T-cell (primary cell): ENCODE measurements around the gene NKAIN4. TPM values are rescaled to one million over a fixed set of nuclear protein-coding genes. Genes with fewer than 3 reads are reported as not detected.

Experiments used
- ATAC-seq, 4 experiments: fragments of 200-7000 bp in 3 of 4; fragments of 150-1000 bp in 1 of 4; cut with Tn5 transposase; replicated peaks in 1 of 4; 1 replicate in 3 of 4; 2 replicates in 1 of 4; pipeline ENCODE4 v1.10.0; 2021; ENCODE audit warnings: moderate library complexity in 3 of 4, mild to moderate bottlenecking in 2 of 4, moderate number of reproducible peaks in 1 of 4
- CTCF ChIA-PET, 2 donors: fragments of 300-600 bp; sonication (Branson Sonifier 250); formaldehyde crosslinking; loops; one replicate each; lab custom pipeline; 2022; ENCODE audit warnings: antibody characterized with exemption in 2 of 2; lab: Charles Lee
- POLR2A ChIA-PET, 2 donors: fragments of 300-600 bp; sonication (Branson Sonifier 250); formaldehyde crosslinking; loops; one replicate each; lab custom pipeline; 2022; ENCODE audit warnings: antibody characterized with exemption in 2 of 2; lab: Charles Lee
- DNase-seq, 35 experiments: peaks; one replicate each; pipeline versions ENCODE4 v3.0.0 to v3.0.0-alpha.2; 2013 to 2023
- H3K27ac ChIP-seq: one replicate; pipeline ENCODE4 v1.5.1; 2013; ENCODE audit warnings: low read length
- H3K27me3 ChIP-seq, 2 experiments: replicated peaks in 1 of 2; 1 replicate in 1 of 2; 2 replicates in 1 of 2; pipeline versions ENCODE4 v1.6.1 to v1.7.0; 2013; ENCODE audit warnings: low read length in 1 of 2, mixed read lengths in 1 of 2; ENCODE audit not compliant: control insufficient read depth in 2 of 2, insufficient read depth in 2 of 2; ENCODE audit errors: extremely low read depth in 1 of 2
- H3K36me3 ChIP-seq, 2 donors: 1 replicate in 1 of 2; 2 replicates in 1 of 2; pipeline versions ENCODE4 v1.6.1 to v1.7.0; 2013; ENCODE audit warnings: low read length in 1 of 2; ENCODE audit not compliant: control insufficient read depth in 2 of 2, insufficient read depth in 1 of 2; ENCODE audit errors: extremely low read depth in 1 of 2
- H3K4me1 ChIP-seq, 2 experiments: 1 replicate in 1 of 2; 2 replicates in 1 of 2; pipeline versions ENCODE4 v1.6.1 to v1.7.0; 2013; ENCODE audit warnings: low read length in 2 of 2, mixed read lengths in 1 of 2; ENCODE audit not compliant: insufficient read depth in 2 of 2, control insufficient read depth in 1 of 2; ENCODE audit errors: extremely low read depth in 1 of 2
- H3K4me3 ChIP-seq, 2 donors: 1 replicate in 1 of 2; 2 replicates in 1 of 2; pipeline versions ENCODE4 v1.5.1 to v1.7.0; 2013; ENCODE audit warnings: mild to moderate bottlenecking in 2 of 2, low read length in 1 of 2, moderate library complexity in 1 of 2; ENCODE audit not compliant: control insufficient read depth in 1 of 2; ENCODE audit errors: extremely low read depth in 1 of 2
- H3K9me3 ChIP-seq: 2 replicates; pipeline ENCODE4 v1.7.0; 2013
- H3K27ac Mint-ChIP-seq, 2 donors: one replicate each; pipeline ENCODE4 v1.8.0; 2020 to 2021; ENCODE audit warnings: mild to moderate bottlenecking in 2 of 2, mixed read lengths in 2 of 2
- H3K27me3 Mint-ChIP-seq, 2 donors: one replicate each; pipeline ENCODE4 v1.8.0; 2021 to 2022; ENCODE audit warnings: mixed read lengths in 2 of 2
- H3K36me3 Mint-ChIP-seq: one replicate; pipeline ENCODE4 v1.8.0; 2021; ENCODE audit warnings: mixed read lengths
- H3K4me1 Mint-ChIP-seq, 3 donors: one replicate each; pipeline ENCODE4 v1.8.0; 2020 to 2022; ENCODE audit warnings: mixed read lengths in 3 of 3, mild to moderate bottlenecking in 1 of 3
- H3K4me3 Mint-ChIP-seq, 3 donors: one replicate each; pipeline ENCODE4 v1.8.0; 2020 to 2022; ENCODE audit warnings: mild to moderate bottlenecking in 3 of 3, mixed read lengths in 3 of 3, moderate library complexity in 3 of 3
- H3K9me3 Mint-ChIP-seq, 3 donors: one replicate each; pipeline ENCODE4 v1.8.0; 2020 to 2022; ENCODE audit warnings: mixed read lengths in 3 of 3
- WGBS: methylation state at CpG from one replicate; pipeline ENCODE4 v1.1.5; 2013; ENCODE audit warnings: missing lambda C conversion rate; ENCODE audit not compliant: insufficient coverage; 5-methylcytosine and 5-hydroxymethylcytosine counted together
- total RNA-seq, 35 experiments: library from RNA in 6 of 35; stranded (reverse) in 6 of 35; fragments of 120-200 nt in 1 of 35; gene quantifications; one replicate each; pipeline versions ENCODE4 v1.2.1 to v1.2.4 and lab custom pipeline; 2013 to 2026

NKAIN4 gene
- total RNA-seq, 5 donors from 2014 or later (not counting 1 experiment from before 2014, with no cell fraction given): not detected

- Histone ChIP-seq H3K36me3 (peaks cover 16 to 25% of the 10 kb centered on the region in 2 donors), H3K4me1 (peaks cover 0 to 18% of the 10 kb centered on the region in 2 experiments), H3K27me3 (peaks cover 0 to 21% of the 10 kb centered on the region in 2 experiments), H3K27ac (no peak overlapping the region), H3K4me3 (no peak overlapping the region), H3K9me3 (no peaks in the 10 kb centered on the region)
- no peak for DNase-seq
- Mint-ChIP-seq H3K27me3 (no peaks in the 10 kb centered on the region), H3K9me3 (no peaks in the 10 kb centered on the region), H3K4me1 (peaks cover 0 to 2% (median 0%) of the 10 kb centered on the region in 3 donors), H3K27ac (no peak overlapping the region), H3K4me3 (no peak overlapping the region), H3K36me3 (peaks cover 6% of the 10 kb centered on the region)
- POLR2A ChIA-PET: no interaction called here
- CTCF ChIA-PET: interaction anchor here in 1 of 2 donors (0.6 kb wide), 1 partner anchor 78 kb away, joined by 3 read pairs; no protein-coding TSS in a partner anchor
- WGBS: 93% methylated on average over 17 of the region's 25 CpGs
- no peak for ATAC-seq
Measured at GRCh38 chr20:63289311-63290135, 35.3 kb upstream of the NKAIN4 start.

DNA sequence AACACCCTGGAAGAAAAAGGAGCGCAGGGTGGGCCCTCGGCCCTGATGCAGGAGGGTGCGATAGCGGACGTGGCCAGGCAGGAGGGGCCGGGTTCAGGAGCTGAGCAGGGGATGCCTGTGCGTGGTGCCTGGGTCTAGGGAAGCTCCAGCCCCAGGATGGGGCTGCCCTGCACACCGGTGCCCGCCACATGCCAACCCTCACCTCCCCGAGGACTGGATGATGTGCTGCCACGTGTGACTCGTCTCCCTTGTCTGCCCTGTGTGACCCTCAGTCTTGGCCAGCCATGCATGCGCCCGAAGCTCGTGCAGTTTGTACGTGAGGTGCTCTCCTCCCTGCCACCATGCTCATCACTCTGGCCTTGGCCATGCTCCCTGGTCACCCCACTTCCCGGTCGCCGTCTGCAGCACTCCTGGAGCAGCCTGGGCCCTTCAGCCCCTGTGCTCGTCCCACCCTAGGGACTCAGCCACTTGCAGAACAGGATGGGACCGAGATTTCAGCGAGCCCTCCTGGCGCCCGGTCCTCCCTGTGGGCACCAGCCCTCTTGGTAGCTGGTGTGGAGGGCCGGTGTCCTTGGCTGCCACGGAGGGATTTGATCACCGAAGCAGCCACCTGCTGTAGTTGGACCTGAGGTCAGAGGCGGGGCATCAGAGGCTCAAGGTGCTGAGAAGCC is 34.5 kb upstream of the NKAIN4 start:
- H3K4me1 Mint-ChIP-seq: peaks cover 3 to 5% (median 4%) of the 10 kb centered on the region in 3 donors
- Histone ChIP-seq H3K4me3 (no peak overlapping the region), H3K36me3 (peaks cover 16 to 27% of the 10 kb centered on the region in 2 donors), H3K27me3 (peaks cover 0 to 14% of the 10 kb centered on the region in 2 experiments), H3K9me3 (no peaks in the 10 kb centered on the region), H3K27ac (no peak overlapping the region), H3K4me1 (peaks cover 0 to 22% of the 10 kb centered on the region in 2 experiments)
- WGBS: 89% methylated on average over 23 of the region's 28 CpGs
- no peak overlapping the region for H3K4me3 Mint-ChIP-seq
- CTCF ChIA-PET: interaction anchor here in 1 of 2 donors (0.6 kb wide), 1 partner anchor 79 kb away, joined by 3 read pairs; no protein-coding TSS in a partner anchor
- H3K36me3 Mint-ChIP-seq: peaks cover 8% of the 10 kb centered on the region
- no peak overlapping the region for H3K27ac Mint-ChIP-seq
- POLR2A ChIA-PET: no interaction called here
- no peaks in the 10 kb centered on the region for H3K9me3 Mint-ChIP-seq
- ATAC-seq (no peak), DNase-seq (no peak)
- no peaks in the 10 kb centered on the region for H3K27me3 Mint-ChIP-seq

DNA sequence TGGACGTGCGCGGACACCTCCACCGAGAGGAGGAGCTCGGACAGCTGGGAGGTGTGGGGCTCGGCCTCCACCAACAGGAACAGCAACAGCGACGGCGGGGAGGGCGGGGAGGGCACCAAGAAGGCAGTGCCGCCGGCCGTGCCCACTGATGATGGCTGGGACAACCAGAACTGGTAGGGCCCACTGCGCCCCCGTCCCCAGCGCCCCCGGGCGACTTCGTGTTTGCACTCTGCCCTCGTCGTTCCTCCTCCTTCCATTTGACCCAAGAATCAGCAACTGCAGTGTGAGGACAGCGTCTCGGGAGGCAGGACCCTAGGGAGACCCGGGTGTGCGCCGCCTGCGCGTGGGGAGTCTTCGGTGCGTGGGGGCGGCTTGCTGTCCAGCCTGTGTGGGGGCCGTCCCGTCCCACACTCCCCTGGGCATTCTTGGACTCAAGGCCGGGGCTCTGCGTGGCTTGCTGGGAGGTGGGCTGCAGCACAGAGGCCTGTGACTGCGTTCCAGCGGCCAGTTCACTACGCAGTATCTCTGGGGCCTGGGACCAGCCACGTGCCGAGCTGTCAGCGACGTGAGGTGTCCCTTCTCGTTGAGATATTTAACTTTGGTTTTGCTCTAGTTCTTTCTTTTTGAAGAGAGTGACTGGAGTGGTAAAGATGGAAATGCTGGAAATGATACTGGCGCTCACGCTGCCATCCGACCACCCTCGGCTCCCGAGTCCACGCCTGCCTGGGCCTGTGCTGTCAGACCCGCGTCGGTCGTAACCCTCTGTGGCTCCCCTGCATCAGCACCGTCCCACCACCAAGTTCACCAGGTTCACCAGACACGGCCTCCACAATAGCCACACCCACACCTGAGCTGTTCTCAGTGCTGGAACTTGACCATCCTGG is 33.7 kb upstream of the NKAIN4 start:
- H3K4me1 ChIP-seq: peaks cover 0 to 27% of the 10 kb centered on the region in 2 experiments
- CTCF ChIA-PET: no interaction called here
- no peak overlapping the region for H3K27ac Mint-ChIP-seq
- H3K4me3 Mint-ChIP-seq: no peak overlapping the region
- 95% methylated on average over 50 of the region's 55 CpGs for WGBS
- peaks cover 16 to 33% of the 10 kb centered on the region in 2 donors for H3K36me3 ChIP-seq
- ATAC-seq: no peak
- H3K4me3 ChIP-seq: no peak overlapping the region
- POLR2A ChIA-PET: no interaction called here
- no peak overlapping the region for H3K27ac ChIP-seq
- peaks cover 0 to 7% of the 10 kb centered on the region in 2 experiments for H3K27me3 ChIP-seq
- peaks cover 9% of the 10 kb centered on the region for H3K36me3 Mint-ChIP-seq
- H3K27me3 Mint-ChIP-seq: no peaks in the 10 kb centered on the region
- no peak for DNase-seq
- peaks cover 4 to 6% (median 4%) of the 10 kb centered on the region in 3 donors for H3K4me1 Mint-ChIP-seq
- no peaks in the 10 kb centered on the region for H3K9me3 ChIP-seq
- H3K9me3 Mint-ChIP-seq: no peaks in the 10 kb centered on the region

- 91% methylated on average over 16 of the region's 23 CpGs for WGBS
- Histone ChIP-seq H3K4me1 (peaks cover 0 to 27% of the 10 kb centered on the region in 2 experiments), H3K27ac (no peak overlapping the region), H3K27me3 (peaks cover 0 to 2% of the 10 kb centered on the region in 2 experiments), H3K36me3 (peaks cover 16 to 38% of the 10 kb centered on the region in 2 donors), H3K4me3 (no peak overlapping the region), H3K9me3 (no peaks in the 10 kb centered on the region)
- no peaks in the 10 kb centered on the region for H3K9me3 Mint-ChIP-seq
- ChIA-PET CTCF (no interaction called here), POLR2A (no interaction called here)
- ATAC-seq: no peak
- peaks cover 4 to 6% (median 4%) of the 10 kb centered on the region in 3 donors for H3K4me1 Mint-ChIP-seq
- DNase-seq: no peak
- no peak overlapping the region for H3K27ac Mint-ChIP-seq
- H3K27me3 Mint-ChIP-seq: no peaks in the 10 kb centered on the region
- H3K36me3 Mint-ChIP-seq: peaks cover 9% of the 10 kb centered on the region
- H3K4me3 Mint-ChIP-seq: no peak overlapping the region
Measured at GRCh38 chr20:63286781-63287696, 32.8 kb upstream of the NKAIN4 start.

- no peak for DNase-seq
- H3K36me3 ChIP-seq: peaks cover 16 to 38% of the 10 kb centered on the region in 2 donors
- peak overlapping the region in 1 of 3 donors; percentile 77 for H3K4me3 Mint-ChIP-seq
- no peak overlapping the region for H3K27ac ChIP-seq
- H3K27ac Mint-ChIP-seq: no peak overlapping the region
- peaks cover 0 to 19% of the 10 kb centered on the region in 2 experiments for H3K4me1 ChIP-seq
- peaks cover 9% of the 10 kb centered on the region for H3K36me3 Mint-ChIP-seq
- no peaks in the 10 kb centered on the region for H3K9me3 ChIP-seq
- ChIA-PET POLR2A (no interaction called here), CTCF (no interaction called here)
- peaks cover 4 to 6% (median 4%) of the 10 kb centered on the region in 3 donors for H3K4me1 Mint-ChIP-seq
- H3K9me3 Mint-ChIP-seq: no peaks in the 10 kb centered on the region
- H3K27me3 ChIP-seq: no peaks in the 10 kb centered on the region
- no peaks in the 10 kb centered on the region for H3K27me3 Mint-ChIP-seq
- 95% methylated on average over 32 of the region's 44 CpGs for WGBS
- H3K4me3 ChIP-seq: no peak overlapping the region
- no peak for ATAC-seq
Measured at GRCh38 chr20:63285636-63286615, 31.7 kb upstream of the NKAIN4 start.
